Suprapubic skin (tissue), 3 donors: ENCODE results near the gene TINAGL1.

Experiments
- CTCF ChIP-seq, 2 donors: fragments of 200-600 bp in 1 of 2; fragments of 450-650 bp in 1 of 2; sonication (generic) in 1 of 2; IDR thresholded peaks; one replicate each; pipeline ENCODE4 v1.5.1; 2016 to 2019; ENCODE audit warnings: antibody characterized with exemption in 2 of 2, mild to moderate bottlenecking in 1 of 2, moderate library complexity in 1 of 2
- EP300 ChIP-seq: sonication (generic); formaldehyde crosslinking; IDR thresholded peaks from one replicate; pipeline ENCODE4 v1.6.1; 2017; ENCODE audit warnings: antibody characterized with exemption

- no peak for TF ChIP-seq EP300
- no peak for TF ChIP-seq CTCF (IDR thresholded peaks at IDR 0.05)
Observed at GRCh38 chr1:31615939-31616338, 39.6 kb downstream of the TINAGL1 start.
